ENCODE results near the gene KCNJ14. TPM values are rescaled to one million over a fixed set of nuclear protein-coding genes. Genes with fewer than 3 reads are reported as not detected.
A peak's percentile ranks its signal among the peaks of the same experiment; 100 is the strongest.
"Not testable (repeated sequence)": the region's sequence is repeated elsewhere in the genome, so short reads cannot be mapped to it uniquely, and the experiment has no call there.

KCNJ14 gene
- total RNA-seq, 8 experiments from 2014 or later, result 0.49 to 1.3 (median 0.86) TPM

DNA sequence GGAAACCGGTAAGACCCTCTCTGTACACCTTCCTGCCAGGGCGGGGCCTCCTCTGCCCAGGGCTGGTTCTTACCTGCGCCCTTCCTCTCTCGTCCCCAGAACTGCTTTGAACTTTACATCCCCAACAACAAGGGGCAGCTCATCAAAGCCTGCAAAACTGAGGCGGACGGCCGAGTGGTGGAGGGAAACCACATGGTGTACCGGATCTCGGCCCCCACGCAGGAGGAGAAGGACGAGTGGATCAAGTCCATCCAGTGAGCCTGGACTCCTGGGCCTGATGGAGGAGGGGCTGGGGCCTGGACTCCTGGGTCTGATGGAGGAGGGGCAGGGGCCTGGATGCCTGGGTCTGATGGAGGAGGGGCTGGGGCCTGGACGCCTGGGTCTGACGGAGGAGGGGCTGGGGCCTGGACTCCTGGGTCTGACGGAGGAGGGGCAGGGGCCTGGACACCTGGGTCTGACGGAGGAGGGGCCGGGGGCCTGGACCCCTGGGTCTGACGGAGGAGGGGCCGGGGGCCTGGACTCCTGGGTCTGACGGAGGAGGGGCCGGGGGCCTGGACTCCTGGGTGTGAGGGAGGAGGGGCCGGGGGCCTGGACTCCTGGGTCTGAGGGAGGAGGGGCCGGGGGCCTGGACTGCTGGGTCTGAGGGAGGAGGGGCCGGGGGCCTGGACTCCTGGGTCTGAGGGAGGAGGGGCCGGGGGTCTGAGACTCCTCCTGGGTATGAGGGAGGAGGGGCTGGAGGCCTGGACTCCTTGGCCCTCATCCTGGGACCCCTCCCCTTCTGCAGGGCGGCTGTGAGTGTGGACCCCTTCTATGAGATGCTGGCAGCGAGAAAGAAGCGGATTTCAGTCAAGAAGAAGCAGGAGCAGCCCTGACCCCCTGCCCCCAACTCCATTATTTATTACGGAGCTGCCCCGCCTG lies 23.2 kb downstream of the KCNJ14 start:
- in situ Hi-C loops (cut with MboI; ENCODE audit: low pct_unique_long_range_greater_than_20kb in 2 of 9, low sequenced_read_pairs in 9 of 9, unreplicated experiment in 9 of 9), result loop anchor here in 2 of 9 experiments (25.0 kb wide), 1 partner anchor 109 kb away; no protein-coding TSS in a partner anchor
- no peak for ATAC-seq (replicated peaks in 6 of 8)
- Histone ChIP-seq H3K27ac (peak overlapping the region in 1 of 2 donors; percentile 10), H3K4me1 (replicated peaks in 1 of 2) (peaks cover 9 to 17% of the 10 kb centered on the region in 2 donors), H3K4me3 (no peak overlapping the region)
- WGBS, 10 experiments, result 50 to 100% (median 94%) methylated on average over 2 to 5 of the region's 29 CpGs; no CpG with 5 or more reads in 5 of the 10 experiments

GRCh38 chr19:48479686-48480085 lies 24.3 kb downstream of the KCNJ14 start:
- ATAC-seq (replicated peaks in 6 of 8), result peak in 4 of 8 experiments; percentile 3 to 7 (median 5)
- in situ Hi-C loops (cut with MboI; ENCODE audit: low pct_unique_long_range_greater_than_20kb in 2 of 9, low sequenced_read_pairs in 9 of 9, unreplicated experiment in 9 of 9), result loop anchor here in 2 of 9 experiments (25.0 kb wide), 1 partner anchor 108 kb away; no protein-coding TSS in a partner anchor
- Histone ChIP-seq H3K4me3 (no peak overlapping the region), H3K27ac (no peak overlapping the region), H3K4me1 (replicated peaks in 1 of 2) (peaks cover 9 to 17% of the 10 kb centered on the region in 2 donors)
- WGBS, 10 experiments, result 60 to 100% (median 90%) methylated on average over 1 to 4 of the region's 7 CpGs; no CpG with 5 or more reads in 1 of the 10 experiments

DNA sequence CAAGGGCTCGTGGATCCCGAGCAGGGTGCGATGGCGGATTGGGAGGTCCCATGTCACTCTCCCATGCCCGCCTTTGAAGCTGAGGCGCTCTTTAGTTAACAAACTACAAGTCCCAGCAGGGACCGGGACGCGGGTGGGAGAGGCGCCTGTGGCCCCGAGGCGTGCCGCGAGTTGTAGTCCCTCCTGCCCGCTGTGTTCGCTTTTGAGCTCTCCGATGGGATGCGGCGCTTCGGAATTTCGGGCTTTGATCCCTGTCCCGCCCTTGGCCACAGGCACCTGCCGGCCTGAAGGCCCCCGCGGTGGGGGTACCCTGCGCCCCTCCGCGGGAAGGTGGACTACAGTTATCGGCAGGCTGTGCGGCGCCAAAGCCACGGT lies 24.8 kb downstream of the KCNJ14 start:
- peak; percentile 8 to 73 (median 26) for ATAC-seq (replicated peaks in 6 of 8)
- peaks cover 9 to 17% of the 10 kb centered on the region in 2 donors for H3K4me1 ChIP-seq (replicated peaks in 1 of 2)
- WGBS, 10 experiments, result 30 to 48% methylated on average over 5 of the region's 32 CpGs; no CpG with 5 or more reads in 8 of the 10 experiments
- H3K27ac ChIP-seq, result peak overlapping the region in 1 of 2 donors; percentile 71
- peak overlapping the region in 3 of 5 donors; percentile 5 to 18 (median 11) for H3K4me3 ChIP-seq
- in situ Hi-C loops (cut with MboI; ENCODE audit: low pct_unique_long_range_greater_than_20kb in 2 of 9, low sequenced_read_pairs in 9 of 9, unreplicated experiment in 9 of 9), result loop anchor here in 2 of 9 experiments (25.0 kb wide), 1 partner anchor 107 kb away; no protein-coding TSS in a partner anchor

DNA sequence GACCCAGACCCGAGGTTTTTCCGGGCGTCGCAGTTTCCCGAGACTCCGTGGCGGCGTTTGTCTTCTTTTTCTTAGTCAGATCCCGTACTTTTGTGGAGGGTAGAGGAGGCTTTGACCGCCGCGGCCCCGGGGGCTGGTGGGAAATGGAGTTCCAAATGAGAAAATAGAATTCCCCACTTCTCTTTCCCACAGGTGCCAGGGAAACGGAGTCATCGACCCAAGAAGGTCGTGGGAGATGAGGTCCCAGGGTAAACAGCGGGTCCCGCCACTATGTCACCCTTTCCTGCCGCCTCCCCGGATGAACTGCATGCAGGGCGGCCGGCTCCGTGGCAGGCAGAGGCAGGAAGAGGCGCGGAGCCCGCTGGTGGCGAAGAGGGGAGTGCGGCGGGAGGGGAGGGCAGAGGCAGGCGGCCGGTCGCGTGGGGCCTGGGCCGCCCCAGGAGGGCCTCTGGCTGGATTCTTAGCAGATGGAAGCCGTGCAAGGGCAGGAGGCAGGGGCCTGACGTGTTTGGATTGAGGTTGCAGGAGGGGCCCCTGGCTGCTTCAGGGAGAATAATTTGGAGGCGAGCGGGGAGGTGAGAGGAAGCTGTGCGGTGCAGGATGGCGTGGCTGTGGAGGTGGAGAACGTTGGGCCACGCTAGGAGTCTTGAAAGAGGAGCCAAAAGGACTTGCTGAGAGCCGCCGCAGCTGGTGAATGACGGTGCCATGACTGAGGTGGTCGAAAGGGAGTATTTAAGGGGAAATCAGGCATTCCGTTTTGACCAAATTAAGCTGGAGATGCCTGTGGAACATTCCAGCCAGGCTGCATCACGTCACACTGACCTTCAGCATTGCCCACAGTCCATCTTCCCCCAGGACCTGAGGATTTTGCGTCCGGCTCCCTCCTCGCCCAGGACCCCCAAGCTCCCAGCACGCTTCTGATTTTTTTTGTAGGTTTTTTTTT lies 25.5 kb downstream of the KCNJ14 start:
- WGBS, 10 experiments, result 10 to 94% (median 57%) methylated on average over 4 to 18 of the region's 52 CpGs; no CpG with 5 or more reads in 2 of the 10 experiments
- Histone ChIP-seq H3K27ac (peak overlapping the region; percentile 19 to 71), H3K4me1 (replicated peaks in 1 of 2) (peaks cover 9 to 17% of the 10 kb centered on the region in 2 donors), H3K4me3 (peak overlapping the region in 3 of 5 donors; percentile 5 to 18 (median 11))
- in situ Hi-C loops (cut with MboI; ENCODE audit: low pct_unique_long_range_greater_than_20kb in 2 of 9, low sequenced_read_pairs in 9 of 9, unreplicated experiment in 9 of 9), result loop anchor here in 2 of 9 experiments (25.0 kb wide), 1 partner anchor 106 kb away; no protein-coding TSS in a partner anchor
- ATAC-seq (replicated peaks in 6 of 8), result peak; percentile 58 to 78 (median 70)

DNA sequence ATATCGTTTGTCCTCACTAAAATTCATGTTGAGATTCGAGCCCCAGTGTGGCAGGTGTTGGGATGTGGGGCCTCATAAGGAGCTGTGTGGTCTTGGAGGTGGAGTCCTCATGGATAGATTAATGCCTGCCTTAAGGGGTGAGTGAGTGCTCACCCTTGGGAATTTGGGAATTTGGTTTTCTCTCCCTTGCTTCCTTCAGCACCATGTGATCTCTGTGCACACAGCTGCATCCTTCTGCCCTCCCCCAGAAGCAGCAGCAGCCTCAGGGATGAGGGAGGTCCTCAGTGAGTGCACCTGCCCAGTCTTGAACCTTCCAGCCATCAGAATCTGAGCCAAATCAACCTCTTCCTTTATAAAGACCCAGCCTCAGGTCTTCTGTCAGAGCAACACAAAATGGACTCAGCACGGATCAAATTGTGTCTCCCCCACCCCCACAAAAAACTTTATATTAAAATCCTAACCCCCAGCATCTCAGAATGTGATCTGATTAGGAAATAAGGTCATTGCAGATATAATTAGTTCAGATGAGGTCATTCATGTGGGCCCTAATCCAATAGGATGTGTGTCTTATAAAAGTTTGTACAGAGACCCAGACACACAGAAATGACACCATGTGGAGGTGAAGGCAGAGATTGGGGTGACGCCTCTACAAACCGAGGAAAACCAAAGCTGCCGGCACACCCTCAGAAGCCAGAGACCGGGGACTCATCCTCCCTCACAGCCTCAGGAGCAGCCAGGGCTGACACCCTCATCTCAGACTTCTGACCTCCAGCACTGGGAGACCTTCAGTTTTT lies 26.7 kb downstream of the KCNJ14 start:
- WGBS, 10 experiments, result 14 to 86% (median 81%) methylated on average over 1 to 4 of the region's 7 CpGs; no CpG with 5 or more reads in 5 of the 10 experiments
- in situ Hi-C loops (cut with MboI; ENCODE audit: low pct_unique_long_range_greater_than_20kb in 2 of 9, low sequenced_read_pairs in 9 of 9, unreplicated experiment in 9 of 9), result loop anchor here in 2 of 9 experiments (25.0 kb wide), 1 partner anchor 105 kb away; no protein-coding TSS in a partner anchor
- Histone ChIP-seq H3K4me1 (replicated peaks in 1 of 2) (peaks cover 9 to 17% of the 10 kb centered on the region in 2 donors), H3K4me3 (no peak overlapping the region), H3K27ac (no peak overlapping the region)
- peak in 1 of 8 experiments; percentile 6 for ATAC-seq (replicated peaks in 6 of 8)

GRCh38 chr19:48483301-48483700 lies 27.9 kb downstream of the KCNJ14 start:
- no CpG with 5 or more reads among the region's 3 CpGs for WGBS, 10 experiments
- peaks cover 9 to 14% of the 10 kb centered on the region in 2 donors for H3K4me1 ChIP-seq (replicated peaks in 1 of 2)
- H3K4me3 ChIP-seq, result no peak overlapping the region
- no peak overlapping the region for H3K27ac ChIP-seq
- no peak for ATAC-seq (replicated peaks in 6 of 8)
- in situ Hi-C loops (cut with MboI; ENCODE audit: low pct_unique_long_range_greater_than_20kb in 2 of 9, low sequenced_read_pairs in 9 of 9, unreplicated experiment in 9 of 9), result loop anchor here in 2 of 9 experiments (25.0 kb wide), 1 partner anchor 104 kb away; no protein-coding TSS in a partner anchor

DNA sequence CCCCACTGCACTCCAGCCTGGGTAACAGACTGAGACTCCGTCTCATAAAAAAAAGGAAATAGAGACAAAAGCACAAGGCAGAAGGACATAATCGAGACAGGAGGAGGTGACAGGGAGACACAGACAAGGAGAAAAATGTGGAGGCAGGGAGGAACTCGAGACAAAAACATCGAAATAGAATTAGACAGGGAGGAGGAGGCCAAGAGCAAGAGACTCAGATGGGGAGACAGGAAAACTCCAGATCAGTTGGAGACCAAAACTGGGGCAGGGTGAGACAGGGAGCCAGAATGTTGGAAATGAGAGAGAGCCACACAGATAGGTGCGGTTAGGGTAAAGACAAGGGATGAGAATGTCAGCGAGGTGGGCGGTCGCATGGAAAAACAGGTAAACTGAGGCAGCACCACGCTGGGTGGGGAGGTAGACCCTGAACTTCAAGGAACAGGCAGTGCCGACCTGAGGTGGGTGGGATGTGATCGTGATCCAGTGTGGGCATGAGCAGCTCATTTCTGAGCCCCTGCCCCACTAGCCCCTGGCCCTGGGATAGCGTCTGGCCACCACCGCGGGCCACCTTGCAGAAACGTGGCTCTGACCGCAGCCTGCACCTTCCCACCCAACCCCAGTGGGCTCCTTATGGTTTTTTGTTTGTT lies 29.0 kb downstream of the KCNJ14 start:
- no peak overlapping the region for H3K4me3 ChIP-seq
- H3K4me1 ChIP-seq (replicated peaks in 1 of 2), result peaks cover 9 to 14% of the 10 kb centered on the region in 2 donors
- no peak for ATAC-seq (replicated peaks in 6 of 8)
- no peak overlapping the region for H3K27ac ChIP-seq
- WGBS, 10 experiments, result 50 to 90% (median 80%) methylated on average over 2 to 13 of the region's 16 CpGs
- in situ Hi-C loops (cut with MboI; ENCODE audit: low pct_unique_long_range_greater_than_20kb in 2 of 9, low sequenced_read_pairs in 9 of 9, unreplicated experiment in 9 of 9), result loop anchor here in 2 of 9 experiments (25.0 kb wide), 1 partner anchor 103 kb away; no protein-coding TSS in a partner anchor

DNA sequence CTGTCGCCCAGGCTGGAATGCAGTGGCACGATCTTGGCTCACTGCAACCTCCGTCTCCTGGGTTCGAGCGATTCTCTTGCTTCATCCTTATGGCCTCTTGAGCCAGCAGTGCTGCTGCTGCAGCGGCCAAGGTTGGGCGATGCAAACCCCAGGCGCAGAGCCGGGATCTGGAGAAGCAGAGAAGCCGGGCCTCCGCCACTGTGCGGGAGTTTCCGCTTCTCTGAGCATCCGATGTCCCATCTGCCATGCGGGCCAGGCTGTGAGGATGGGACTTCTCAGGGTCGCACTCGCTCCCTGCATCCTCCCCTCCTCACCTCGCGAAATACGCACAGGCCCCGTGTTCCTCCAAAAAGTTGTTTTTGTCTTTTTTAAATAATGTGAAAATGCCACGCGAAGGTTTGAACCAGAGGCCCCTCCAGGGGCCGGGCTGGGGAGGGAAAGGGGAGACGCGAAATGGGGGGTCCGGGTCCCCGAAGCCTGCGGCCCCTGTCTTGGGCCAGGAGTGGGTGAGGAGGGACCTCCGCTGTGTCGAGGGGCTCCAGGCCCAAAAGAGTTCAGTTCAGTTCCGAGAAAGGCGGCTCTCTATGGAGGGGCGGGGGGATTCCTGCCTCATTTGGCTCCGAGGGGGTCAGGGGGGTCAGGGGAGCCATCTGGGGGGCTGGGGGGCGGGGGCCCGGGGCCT lies 29.7 kb downstream of the KCNJ14 start:
- no peak overlapping the region for H3K4me3 ChIP-seq
- in situ Hi-C loops (cut with MboI; ENCODE audit: low pct_unique_long_range_greater_than_20kb in 2 of 9, low sequenced_read_pairs in 9 of 9, unreplicated experiment in 9 of 9), result loop anchor here in 2 of 9 experiments (25.0 kb wide), 1 partner anchor 102 kb away; no protein-coding TSS in a partner anchor
- H3K4me1 ChIP-seq (replicated peaks in 1 of 2), result peaks cover 5 to 14% of the 10 kb centered on the region in 2 donors
- 54 to 100% (median 84%) methylated on average over 2 to 14 of the region's 37 CpGs; no CpG with 5 or more reads in 5 of the 10 experiments for WGBS, 10 experiments
- ATAC-seq (replicated peaks in 6 of 8), result peak in 1 of 8 experiments; percentile 1
- no peak overlapping the region for H3K27ac ChIP-seq

GRCh38 chr19:48486706-48487105 lies 31.3 kb downstream of the KCNJ14 start:
- not testable (repeated sequence) for ATAC-seq (replicated peaks in 6 of 8)

DNA sequence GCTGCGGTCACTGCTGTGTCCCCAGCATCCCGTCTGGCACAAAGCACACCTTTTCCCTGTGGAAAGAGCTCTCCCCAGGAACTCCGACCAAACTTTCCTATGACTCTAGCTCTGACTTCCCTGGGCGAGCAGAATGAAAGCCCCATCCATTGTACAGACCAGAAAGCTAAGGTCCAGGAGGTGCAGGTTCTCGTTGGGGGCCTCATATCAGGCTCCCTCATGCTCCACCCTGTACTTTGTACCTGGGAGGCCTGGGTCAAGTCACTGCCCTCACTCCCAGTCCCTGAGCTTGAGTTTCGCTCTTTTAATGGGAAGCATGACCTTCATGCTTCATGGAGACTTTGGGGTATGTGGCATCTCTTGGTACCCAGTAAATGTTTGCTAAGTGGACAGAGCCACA lies 32.2 kb downstream of the KCNJ14 start:
- Histone ChIP-seq H3K4me1 (replicated peaks in 1 of 2) (peaks cover 9 to 21% of the 10 kb centered on the region in 2 donors), H3K4me3 (no peak overlapping the region), H3K27ac (no peak overlapping the region)
- ATAC-seq (replicated peaks in 6 of 8), result no peak
- in situ Hi-C loops (cut with MboI; ENCODE audit: low pct_unique_long_range_greater_than_20kb in 2 of 9, low sequenced_read_pairs in 9 of 9, unreplicated experiment in 9 of 9), result loop anchor here in 2 of 9 experiments (25.0 kb wide), 1 partner anchor 100 kb away; no protein-coding TSS in a partner anchor
- 38 to 100% (median 64%) methylated on average over 1 to 3 of the region's 6 CpGs; no CpG with 5 or more reads in 6 of the 10 experiments for WGBS, 10 experiments

More at GRCh38 chr19:48486706-48487105, 31.3 kb downstream of the KCNJ14 start:
- peaks cover 8 to 15% of the 10 kb centered on the region in 2 donors for H3K4me1 ChIP-seq (replicated peaks in 1 of 2)
- H3K4me3 ChIP-seq, H3K27ac ChIP-seq: not testable (repeated sequence)
- in situ Hi-C loops (cut with MboI; ENCODE audit: low pct_unique_long_range_greater_than_20kb in 2 of 9, low sequenced_read_pairs in 9 of 9, unreplicated experiment in 9 of 9), result loop anchor here in 2 of 9 experiments (25.0 kb wide), 1 partner anchor 101 kb away; no protein-coding TSS in a partner anchor
- WGBS, 10 experiments, result 67 to 100% (median 92%) methylated on average over 1 to 6 of the region's 10 CpGs; no CpG with 5 or more reads in 2 of the 10 experiments
